H1 (cell line): ENCODE data around the gene PTPN7. TPM values are rescaled to one million over a fixed set of nuclear protein-coding genes. Genes with fewer than 3 reads are reported as not detected.
A peak's percentile ranks its signal among the peaks of the same experiment; 100 is the strongest.

Experiments
- CTCF ChIA-PET: fragments of 300-600 bp; sonication (Branson Sonifier 250); formaldehyde crosslinking; loops from one replicate; lab custom pipeline; 2021; ENCODE audit not compliant: partially characterized antibody; lab: Charles Lee
- POLR2A ChIA-PET: fragments of 300-600 bp; sonication (Branson Sonifier 250); formaldehyde crosslinking; loops from one replicate; lab custom pipeline; 2021; ENCODE audit warnings: inconsistent platforms; ENCODE audit not compliant: partially characterized antibody; lab: Charles Lee
- DNase-seq, 2 experiments: peaks; one replicate each; pipeline versions ENCODE4 v3.0.0 to v3.0.0-alpha.2; 2010 to 2022; ENCODE audit warnings: low spot score in 2 of 2, low read depth in 1 of 2, mixed read lengths in 1 of 2
- FAIRE-seq: peaks from 2 replicates; lab custom pipeline; 2011; peaks lifted over from hg19 to GRCh38; lab: Jason Lieb, UNC
- H2AFZ ChIP-seq: 2 replicates; pipeline ENCODE4 v1.8.1; 2012; ENCODE audit warnings: low read length, inconsistent platforms
- H2AK5ac ChIP-seq: 2 replicates; pipeline ENCODE4 v1.6.1; 2013; ENCODE audit warnings: low read depth, low read length
- H2BK120ac ChIP-seq: replicated peaks from 2 replicates; pipeline ENCODE3; 2013; ENCODE audit warnings: low read depth, low read length, inconsistent platforms
- H2BK12ac ChIP-seq: 2 replicates; pipeline ENCODE4 v1.6.1; 2013; ENCODE audit warnings: low read depth, low read length
- H2BK15ac ChIP-seq: 2 replicates; pipeline ENCODE4 v1.6.1; 2013; ENCODE audit warnings: low read length
- H2BK20ac ChIP-seq: 2 replicates; pipeline ENCODE4 v1.6.1; 2013; ENCODE audit warnings: low read length
- H2BK5ac ChIP-seq: 2 replicates; pipeline ENCODE4 v1.6.1; 2013; ENCODE audit warnings: low read depth, low read length
- H3K14ac ChIP-seq: 2 replicates; pipeline ENCODE4 v1.6.1; 2013; ENCODE audit warnings: inconsistent platforms; ENCODE audit not compliant: insufficient read length
- H3K18ac ChIP-seq: 2 replicates; pipeline ENCODE4 v1.6.1; 2013; ENCODE audit warnings: low read length; ENCODE audit errors: extremely low read depth
- H3K23ac ChIP-seq: 2 replicates; pipeline ENCODE4 v1.6.1; 2013; ENCODE audit warnings: inconsistent platforms; ENCODE audit not compliant: insufficient read length
- H3K23me2 ChIP-seq: 2 replicates; pipeline ENCODE4 v1.6.1; 2013; ENCODE audit warnings: low read depth, low read length
- H3K27ac ChIP-seq: 2 replicates; pipeline ENCODE4 v1.6.1; 2011; ENCODE audit warnings: low read depth, low read length, inconsistent platforms
- H3K27me3 ChIP-seq, 4 experiments: replicated peaks in 1 of 4; 1 replicate in 1 of 4; 2 replicates in 3 of 4; pipeline versions ENCODE4 v1.6.1 to v1.8.1; 2011 to 2013; ENCODE audit warnings: low read length in 3 of 4, mild to moderate bottlenecking in 3 of 4, inconsistent platforms in 2 of 4, mixed read lengths in 2 of 4, moderate library complexity in 1 of 4; ENCODE audit not compliant: control insufficient read depth in 3 of 4, insufficient read depth in 3 of 4; ENCODE audit errors: extremely low read depth in 1 of 4
- H3K36me3 ChIP-seq, 4 experiments: 2 replicates each; pipeline versions ENCODE4 v1.6.1 to v1.8.1; 2011 to 2013; ENCODE audit warnings: mild to moderate bottlenecking in 4 of 4, low read length in 3 of 4, moderate library complexity in 2 of 4, control low read depth in 1 of 4, inconsistent platforms in 1 of 4; ENCODE audit not compliant: insufficient read depth in 4 of 4, control insufficient read depth in 2 of 4
- H3K4ac ChIP-seq: replicated peaks from 2 replicates; pipeline ENCODE3; 2013; ENCODE audit warnings: low read length, low read depth, mixed read lengths, inconsistent platforms; ENCODE audit not compliant: insufficient read length
- H3K4me1 ChIP-seq, 4 experiments: replicated peaks in 1 of 4; 1 replicate in 1 of 4; 2 replicates in 3 of 4; pipeline versions ENCODE4 v1.6.1 to v1.8.1; 2011 to 2013; ENCODE audit warnings: low read length in 3 of 4, inconsistent platforms in 2 of 4, mixed read lengths in 1 of 4; ENCODE audit not compliant: insufficient read depth in 4 of 4, control insufficient read depth in 3 of 4
- H3K4me2 ChIP-seq, 2 experiments: 2 replicates each; pipeline versions ENCODE4 v1.6.1 to v1.8.1; 2011 to 2013; ENCODE audit warnings: low read depth in 2 of 2, low read length in 2 of 2, control low read depth in 1 of 2, inconsistent platforms in 1 of 2, mild to moderate bottlenecking in 1 of 2; ENCODE audit not compliant: insufficient read depth in 1 of 2
- H3K4me3 ChIP-seq, 4 experiments: fragments of 200-600, 300-600 bp in 1 of 4; sonication (generic), shearing (Covaris generic), sonication (Bioruptor Twin) in 1 of 4; 2 replicates each; pipeline versions ENCODE4 v1.5.1 to v1.8.1; 2011 to 2016; ENCODE audit warnings: low read length in 4 of 4, low read depth in 3 of 4, control low read depth in 2 of 4, inconsistent platforms in 2 of 4, mild to moderate bottlenecking in 2 of 4, mixed read lengths in 1 of 4, moderate library complexity in 1 of 4; ENCODE audit not compliant: insufficient read depth in 2 of 4; ENCODE audit errors: extremely low read depth in 1 of 4
- H3K56ac ChIP-seq: replicated peaks from 2 replicates; pipeline ENCODE3; 2013; ENCODE audit warnings: low read depth, mild to moderate bottlenecking, mixed read lengths, low read length, inconsistent platforms; ENCODE audit not compliant: insufficient read length
- H3K79me1 ChIP-seq: 2 replicates; pipeline ENCODE4 v1.6.1; 2013; ENCODE audit warnings: low read depth, low read length, control low read depth
- H3K79me2 ChIP-seq, 2 experiments: 2 replicates each; pipeline versions ENCODE4 v1.6.1 to v1.8.1; 2012 to 2013; ENCODE audit warnings: low read length in 2 of 2, mild to moderate bottlenecking in 2 of 2, inconsistent platforms in 1 of 2; ENCODE audit not compliant: insufficient read depth in 2 of 2, control insufficient read depth in 1 of 2
- H3K9ac ChIP-seq, 4 experiments: replicated peaks in 1 of 4; 1 replicate in 1 of 4; 2 replicates in 3 of 4; pipeline versions ENCODE4 v1.6.1 to v1.8.1; 2011 to 2013; ENCODE audit warnings: low read depth in 3 of 4, low read length in 3 of 4, control low read depth in 2 of 4, mild to moderate bottlenecking in 2 of 4, moderate library complexity in 2 of 4, inconsistent platforms in 1 of 4; ENCODE audit errors: extremely low read depth in 1 of 4
- H3K9me3 ChIP-seq, 2 experiments: 2 replicates each; pipeline versions ENCODE4 v1.6.1 to v1.8.1; 2012 to 2013; ENCODE audit warnings: mild to moderate bottlenecking in 2 of 2, moderate library complexity in 2 of 2, control low read depth in 1 of 2, inconsistent platforms in 1 of 2, low read depth in 1 of 2, low read length in 1 of 2, mixed read lengths in 1 of 2; ENCODE audit not compliant: insufficient read depth in 2 of 2
- H4K20me1 ChIP-seq, 2 experiments: replicated peaks in 1 of 2; 2 replicates each; pipeline versions ENCODE3 to v1.8.1; 2011 to 2013; ENCODE audit warnings: inconsistent platforms in 2 of 2, low read length in 2 of 2, mild to moderate bottlenecking in 1 of 2; ENCODE audit not compliant: insufficient read depth in 2 of 2, control insufficient read depth in 1 of 2
- H4K5ac ChIP-seq: 2 replicates; pipeline ENCODE4 v1.6.1; 2013; ENCODE audit warnings: low read length, low read depth, mixed read lengths, inconsistent platforms; ENCODE audit not compliant: insufficient read length
- H4K8ac ChIP-seq: 2 replicates; pipeline ENCODE4 v1.8.0; 2013; ENCODE audit warnings: mild to moderate bottlenecking, moderate library complexity, low read length, inconsistent platforms; ENCODE audit not compliant: insufficient read depth; ENCODE audit errors: extremely low read depth
- H4K91ac ChIP-seq: replicated peaks from 2 replicates; pipeline ENCODE3; 2013; ENCODE audit warnings: low read length, mixed read lengths, inconsistent platforms; ENCODE audit not compliant: insufficient read length
- BCL11A ChIP-seq, 2 experiments: IDR thresholded peaks; one replicate each; pipeline ENCODE4 v1.6.1; 2011; ENCODE audit warnings: low read depth in 2 of 2, low read length in 2 of 2, mild to moderate bottlenecking in 2 of 2
- CEBPB ChIP-seq: IDR thresholded peaks from 2 replicates; pipeline ENCODE4 v1.6.1; 2012; ENCODE audit warnings: low read depth, low read length
- CREB1 ChIP-seq: IDR thresholded peaks from 2 replicates; pipeline ENCODE4 v1.6.1; 2012; ENCODE audit warnings: inconsistent platforms
- EZH2 ChIP-seq: fragments of 200-600 bp; sonication (generic); IDR thresholded peaks from 2 replicates; pipeline ENCODE4 v1.7.1; 2012; ENCODE audit warnings: low read depth, mild to moderate bottlenecking, moderate library complexity, low read length, inconsistent platforms; ENCODE audit not compliant: severe bottlenecking
- GTF2F1 ChIP-seq: IDR thresholded peaks from 2 replicates; pipeline ENCODE4 v1.6.1; 2012; ENCODE audit warnings: low read depth, low read length, improper control_type of control experiment, borderline replicate concordance
- KDM4A ChIP-seq: IDR thresholded peaks from one replicate; pipeline ENCODE4 v1.7.1; 2012; ENCODE audit warnings: low read depth, mild to moderate bottlenecking, moderate library complexity, low read length, inconsistent platforms; ENCODE audit not compliant: severe bottlenecking
- SIN3A ChIP-seq, 2 experiments: IDR thresholded peaks in 1 of 2; conservative IDR thresholded peaks in 1 of 2; 2 replicates each; pipeline ENCODE4 v1.6.1; 2011 to 2012; ENCODE audit warnings: low read length in 2 of 2, improper control_type of control experiment in 1 of 2, low read depth in 1 of 2, mild to moderate bottlenecking in 1 of 2
- TAF7 ChIP-seq: optimal IDR thresholded peaks from 2 replicates; pipeline ENCODE3; 2011; ENCODE audit warnings: low read depth, mild to moderate bottlenecking, inconsistent platforms, low read length, moderate library complexity, borderline replicate concordance
- USF2 ChIP-seq: IDR thresholded peaks from 2 replicates; pipeline ENCODE4 v1.6.1; 2011; ENCODE audit warnings: low read length, improper control_type of control experiment
- ZNF274 ChIP-seq: IDR thresholded peaks from 2 replicates; pipeline ENCODE4 v1.7.0; 2012; ENCODE audit warnings: low read length, borderline replicate concordance; ENCODE audit errors: extremely low read depth
- WGBS, 2 experiments: shearing (Covaris generic) in 1 of 2; methylation state at CpG; one replicate each; pipeline versions ENCODE4 v1.1.6 to v1.1.7; 2013 to 2015; ENCODE audit warnings: low lambda C conversion rate in 2 of 2, mixed read lengths in 2 of 2, inconsistent platforms in 1 of 2, low coverage in 1 of 2, missing lambda C conversion rate in 1 of 2; ENCODE audit not compliant: insufficient replicate concordance in 2 of 2, insufficient coverage in 1 of 2, insufficient read length in 1 of 2; ENCODE audit errors: extremely low coverage in 1 of 2, missing lambda C conversion rate in 1 of 2; 5-methylcytosine and 5-hydroxymethylcytosine counted together
- polyA plus RNA-seq, 7 experiments: library from polyadenylated mRNA; depleted of rRNA in 3 of 7; stranded (reverse) in 5 of 7; unstranded in 2 of 7; fragments of >200 nt in 5 of 7; fragments of 200-250 nt in 2 of 7; gene quantifications; 1 replicate in 5 of 7; 2 replicates in 1 of 7; 4 replicates in 1 of 7; pipeline versions ENCODE4 v1.2.1 to v1.2.3, GENCODE V29; 2011 to 2013; ENCODE audit warnings: missing spikeins in 2 of 7, mixed read lengths in 2 of 7
- total RNA-seq: library from RNA; stranded (reverse); fragmentation: NEBNext Ultra II Directional; extraction: Animal tissue kit (Norgen Biotek cat#: 25700); gene quantifications from 2 replicates; pipeline ENCODE4 v1.2.1, GENCODE V29; 2021

PTPN7 gene
- total and polyA plus RNA-seq, 2 of the 8 experiments (the other 6 are each of a cell fraction or from before 2014, with no cell fraction given), result 0.20 TPM; not detected in 1

- Histone ChIP-seq H4K5ac (peak overlapping the region; percentile 34), H3K4me2 (peak overlapping the region; percentile 78 to 92), H3K27me3 (peaks cover 0 to 7% (median 2%) of the 10 kb centered on the region in 4 experiments; a peak in 3 of 7 replicates), H3K14ac (no peak overlapping the region), H2BK120ac (no peak overlapping the region), H3K18ac (peak overlapping the region; percentile 96), H3K27ac (peak overlapping the region; percentile 67; the same call in 1 of the 2 replicates), H2BK20ac (no peak overlapping the region), H2BK15ac (peak overlapping the region; percentile 7; the same call in 1 of the 2 replicates), H3K36me3 (no peaks in the 10 kb centered on the region), H3K23me2 (peaks cover 13% of the 10 kb centered on the region), H2AK5ac (peak overlapping the region; percentile 84; the same call in 1 of the 2 replicates), H3K79me2 (peaks cover 3 to 36% of the 10 kb centered on the region in 2 experiments; a peak in 3 of 4 replicates), H2AFZ (no peak overlapping the region), H3K9ac (peak overlapping the region; percentile 46 to 89 (median 73)), H3K79me1 (peaks cover 8% of the 10 kb centered on the region), H3K4me3 (peak overlapping the region; percentile 62 to 78 (median 72)), H3K56ac (peak overlapping the region; percentile 78), H3K9me3 (no peaks in the 10 kb centered on the region), H3K23ac (no peak overlapping the region), H3K4me1 (peaks cover 3 to 13% (median 9%) of the 10 kb centered on the region in 4 experiments; a peak in 6 of 7 replicates), H4K8ac (0 out of 2 replicates have a peak overlapping the region, but pooled peaks have one; percentile 38), H4K20me1 (peaks cover 2 to 11% of the 10 kb centered on the region in 2 experiments), H3K4ac (no peak overlapping the region), H4K91ac (no peak overlapping the region), H2BK5ac (peak overlapping the region; percentile 81; the same call in 1 of the 2 replicates), H2BK12ac (peak overlapping the region; percentile 87; the same call in 1 of the 2 replicates)
- CTCF ChIA-PET, result interaction anchor here (0.8 to 6.1 kb wide), 7 partner anchors 8 to 144 kb away, joined by 3 to 50 read pairs (median 7); partner anchors contain the start of gene GPR37L1
- DNase-seq (peak in 1 of 2 experiments; percentile 76), FAIRE-seq (no peak)
- 0% methylated on average over 49 of the region's 58 CpGs; no CpG with 5 or more reads in 1 of the 2 experiments for WGBS, 2 experiments
- POLR2A ChIA-PET, result interaction anchor here (0.6 to 3.0 kb wide), 10 partner anchors 9 to 136 kb away, joined by 3 to 14 read pairs (median 6); partner anchors contain the start of gene ELF3
- TF ChIP-seq TAF7 (no peak), CEBPB (no peak), CREB1 (no peak), GTF2F1 (no peak), EZH2 (no peak), USF2 (no peak; the same call in 1 of the 2 replicates), SIN3A (conservative IDR thresholded peaks at IDR 0.05 in 1 of 2, IDR thresholded peaks at IDR 0.05 in 1 of 2; ENCODE audit: low read depth in 1 of 2, low read length in 2 of 2) (peak in 1 of 2 experiments; percentile 58; a peak in 1 of 4 replicates), BCL11A (IDR thresholded peaks at IDR 0.05; ENCODE audit: low read depth in 2 of 2, low read length in 2 of 2) (no peak), KDM4A (peak; percentile 40), ZNF274 (no peak)
These were observed 16.5 kb downstream of the PTPN7 start for GRCh38 chr1:202143768-202144401.
